HL-60 (cell line): ENCODE measurements around the gene BTBD19.

ENCODE experiments used
- CTCF ChIP-seq: IDR thresholded peaks from one replicate; pipeline ENCODE4 v1.5.1; 2011; ENCODE audit warnings: low read length, control low read depth, inconsistent platforms; ENCODE audit not compliant: insufficient read depth
- REST ChIP-seq: IDR thresholded peaks from 2 replicates; pipeline ENCODE4 v1.6.1; 2012; ENCODE audit warnings: low read depth; ENCODE audit not compliant: insufficient replicate concordance

GRCh38 chr1:44831516-44831915, 23.2 kb downstream of the BTBD19 start:
- TF ChIP-seq CTCF (no peak), REST (no peak)
